Measurements from ENCODE around the gene UHRF1. TPM values are rescaled to one million over a fixed set of nuclear protein-coding genes. Genes with fewer than 3 reads are reported as not detected.

Gene UHRF1
- total and polyA plus RNA-seq, 2 of the 13 experiments (the other 11 are each of a cell fraction or from before 2014, with no cell fraction given), result 6.8 to 78.4 TPM

- TF ChIP-seq, protein P1, sequence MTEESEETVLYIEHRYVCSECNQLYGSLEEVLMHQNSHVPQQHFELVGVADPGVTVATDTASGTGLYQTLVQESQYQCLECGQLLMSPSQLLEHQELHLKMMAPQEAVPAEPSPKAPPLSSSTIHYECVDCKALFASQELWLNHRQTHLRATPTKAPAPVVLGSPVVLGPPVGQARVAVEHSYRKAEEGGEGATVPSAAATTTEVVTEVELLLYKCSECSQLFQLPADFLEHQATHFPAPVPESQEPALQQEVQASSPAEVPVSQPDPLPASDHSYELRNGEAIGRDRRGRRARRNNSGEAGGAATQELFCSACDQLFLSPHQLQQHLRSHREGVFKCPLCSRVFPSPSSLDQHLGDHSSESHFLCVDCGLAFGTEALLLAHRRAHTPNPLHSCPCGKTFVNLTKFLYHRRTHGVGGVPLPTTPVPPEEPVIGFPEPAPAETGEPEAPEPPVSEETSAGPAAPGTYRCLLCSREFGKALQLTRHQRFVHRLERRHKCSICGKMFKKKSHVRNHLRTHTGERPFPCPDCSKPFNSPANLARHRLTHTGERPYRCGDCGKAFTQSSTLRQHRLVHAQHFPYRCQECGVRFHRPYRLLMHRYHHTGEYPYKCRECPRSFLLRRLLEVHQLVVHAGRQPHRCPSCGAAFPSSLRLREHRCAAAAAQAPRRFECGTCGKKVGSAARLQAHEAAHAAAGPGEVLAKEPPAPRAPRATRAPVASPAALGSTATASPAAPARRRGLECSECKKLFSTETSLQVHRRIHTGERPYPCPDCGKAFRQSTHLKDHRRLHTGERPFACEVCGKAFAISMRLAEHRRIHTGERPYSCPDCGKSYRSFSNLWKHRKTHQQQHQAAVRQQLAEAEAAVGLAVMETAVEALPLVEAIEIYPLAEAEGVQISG (CRISPR knock-in tag; IDR thresholded peaks at IDR 0.05), result no peak
- TF ChIP-seq, protein P2, sequence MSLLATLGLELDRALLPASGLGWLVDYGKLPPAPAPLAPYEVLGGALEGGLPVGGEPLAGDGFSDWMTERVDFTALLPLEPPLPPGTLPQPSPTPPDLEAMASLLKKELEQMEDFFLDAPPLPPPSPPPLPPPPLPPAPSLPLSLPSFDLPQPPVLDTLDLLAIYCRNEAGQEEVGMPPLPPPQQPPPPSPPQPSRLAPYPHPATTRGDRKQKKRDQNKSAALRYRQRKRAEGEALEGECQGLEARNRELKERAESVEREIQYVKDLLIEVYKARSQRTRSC (CRISPR knock-in tag; IDR thresholded peaks at IDR 0.05; ENCODE audit: low read depth), result no peak
- no peak for TF ChIP-seq ZNF556 (CRISPR knock-in tag; IDR thresholded peaks at IDR 0.05; ENCODE audit: borderline replicate concordance)
- no peak for TF ChIP-seq ZNF33B (CRISPR knock-in tag; IDR thresholded peaks at IDR 0.05)
- 0 out of 2 replicates have a peak, but pooled peaks have one; percentile 13 for TF ChIP-seq SALL1 (CRISPR knock-in tag; IDR thresholded peaks at IDR 0.05)
- no peak for TF ChIP-seq ZNF83 (CRISPR knock-in tag; IDR thresholded peaks at IDR 0.05; ENCODE audit: borderline replicate concordance)
- no peak for TF ChIP-seq RCOR2 (CRISPR knock-in tag; IDR thresholded peaks at IDR 0.05)
- TF ChIP-seq ZNF446 (CRISPR knock-in tag; IDR thresholded peaks at IDR 0.05), result no peak
- TF ChIP-seq MEIS2 (CRISPR knock-in tag; IDR thresholded peaks at IDR 0.05), result no peak
- no peak for TF ChIP-seq ZNF101 (CRISPR knock-in tag; IDR thresholded peaks at IDR 0.05; ENCODE audit: borderline replicate concordance, low read depth)
- no peak for TF ChIP-seq ZNF766 (CRISPR knock-in tag; IDR thresholded peaks at IDR 0.05; ENCODE audit: borderline replicate concordance)
- no peak for TF ChIP-seq ZNF563 (CRISPR knock-in tag; IDR thresholded peaks at IDR 0.05)
- TF ChIP-seq, protein P3, sequence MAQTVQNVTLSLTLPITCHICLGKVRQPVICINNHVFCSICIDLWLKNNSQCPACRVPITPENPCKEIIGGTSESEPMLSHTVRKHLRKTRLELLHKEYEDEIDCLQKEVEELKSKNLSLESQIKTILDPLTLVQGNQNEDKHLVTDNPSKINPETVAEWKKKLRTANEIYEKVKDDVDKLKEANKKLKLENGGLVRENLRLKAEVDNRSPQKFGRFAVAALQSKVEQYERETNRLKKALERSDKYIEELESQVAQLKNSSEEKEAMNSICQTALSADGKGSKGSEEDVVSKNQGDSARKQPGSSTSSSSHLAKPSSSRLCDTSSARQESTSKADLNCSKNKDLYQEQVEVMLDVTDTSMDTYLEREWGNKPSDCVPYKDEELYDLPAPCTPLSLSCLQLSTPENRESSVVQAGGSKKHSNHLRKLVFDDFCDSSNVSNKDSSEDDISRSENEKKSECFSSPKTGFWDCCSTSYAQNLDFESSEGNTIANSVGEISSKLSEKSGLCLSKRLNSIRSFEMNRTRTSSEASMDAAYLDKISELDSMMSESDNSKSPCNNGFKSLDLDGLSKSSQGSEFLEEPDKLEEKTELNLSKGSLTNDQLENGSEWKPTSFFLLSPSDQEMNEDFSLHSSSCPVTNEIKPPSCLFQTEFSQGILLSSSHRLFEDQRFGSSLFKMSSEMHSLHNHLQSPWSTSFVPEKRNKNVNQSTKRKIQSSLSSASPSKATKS (CRISPR knock-in tag; IDR thresholded peaks at IDR 0.05), result no peak
- no peak for TF ChIP-seq ZNF607 (CRISPR knock-in tag; IDR thresholded peaks at IDR 0.05; ENCODE audit: borderline replicate concordance)
- no peak for TF ChIP-seq SIX4 (CRISPR knock-in tag; IDR thresholded peaks at IDR 0.05)
- TF ChIP-seq MATR3 (CRISPR knock-in tag; IDR thresholded peaks at IDR 0.05), result no peak
- TF ChIP-seq NRL (CRISPR knock-in tag; IDR thresholded peaks at IDR 0.05; ENCODE audit: borderline replicate concordance), result no peak
- peak; percentile 47; the same call in 1 of the 2 replicates for TF ChIP-seq RXRA (CRISPR knock-in tag; IDR thresholded peaks at IDR 0.05)
- TF ChIP-seq ZNF513 (CRISPR knock-in tag; conservative IDR thresholded peaks at IDR 0.05), result no peak
- TF ChIP-seq GFI1 (CRISPR knock-in tag; IDR thresholded peaks at IDR 0.05; ENCODE audit: borderline replicate concordance), result no peak
- TF ChIP-seq ZNF547 (CRISPR knock-in tag; IDR thresholded peaks at IDR 0.05), result no peak
- TF ChIP-seq MZF1 (CRISPR knock-in tag; IDR thresholded peaks at IDR 0.05; ENCODE audit: borderline replicate concordance), result no peak
- no peak for TF ChIP-seq ISX (CRISPR knock-in tag; conservative IDR thresholded peaks at IDR 0.05)
Observed at GRCh38 chr19:4972509-4973230, 63.4 kb downstream of the UHRF1 start (continued).
